GM23338 (cell line): ENCODE results near the gene ALPG. TPM values are rescaled to one million over a fixed set of nuclear protein-coding genes. Genes with fewer than 3 reads are reported as not detected.

Experiments used
- ATAC-seq: fragments of 200-7000 bp; cut with Tn5 transposase; 3 replicates; pipeline ENCODE4 v1.9.1; 2020
- DNase-seq: peaks from one replicate; pipeline ENCODE4 v3.0.0-alpha.2; 2015; ENCODE audit warnings: low spot score
- H2AFZ ChIP-seq: fragments of 200-600 bp; sonication (generic); 2 replicates; pipeline ENCODE4 v1.8.0; 2016; ENCODE audit warnings: antibody characterized with exemption, mild to moderate bottlenecking, moderate library complexity
- H3F3A ChIP-seq: fragments of 200-600 bp; sonication (generic); replicated peaks from 2 replicates; pipeline ENCODE4 v1.8.0; 2017; ENCODE audit warnings: antibody characterized with exemption, mixed run types, low read depth
- H3K27ac ChIP-seq: fragments of 200-600 bp; sonication (generic); 2 replicates; pipeline ENCODE4 v1.6.1; 2016; ENCODE audit warnings: low read depth
- H3K27me3 ChIP-seq: fragments of 200-600 bp; sonication (generic); 2 replicates; pipeline ENCODE4 v1.8.0; 2016; ENCODE audit warnings: mild to moderate bottlenecking, mixed run types, moderate library complexity; ENCODE audit not compliant: insufficient read depth
- H3K36me3 ChIP-seq: fragments of 200-600 bp; sonication (generic); 2 replicates; pipeline ENCODE4 v1.8.0; 2016; ENCODE audit warnings: mild to moderate bottlenecking; ENCODE audit not compliant: insufficient read depth
- H3K4me1 ChIP-seq: fragments of 200-600 bp; sonication (generic); 2 replicates; pipeline ENCODE4 v1.8.0; 2016; ENCODE audit warnings: mild to moderate bottlenecking, moderate library complexity; ENCODE audit not compliant: insufficient read depth
- H3K4me2 ChIP-seq: fragments of 200-600 bp; sonication (generic); 2 replicates; pipeline ENCODE4 v1.7.1; 2017; ENCODE audit warnings: mixed run types
- H3K4me3 ChIP-seq: fragments of 200-600 bp; sonication (generic); 2 replicates; pipeline ENCODE4 v1.6.1; 2016; ENCODE audit warnings: mixed run types
- H3K79me2 ChIP-seq: fragments of 200-600 bp; sonication (generic); replicated peaks from 2 replicates; pipeline ENCODE4 v1.8.0; 2017; ENCODE audit warnings: mild to moderate bottlenecking; ENCODE audit not compliant: insufficient read depth
- H3K9me2 ChIP-seq: fragments of 200-600 bp; sonication (generic); 2 replicates; pipeline ENCODE4 v1.8.0; 2017; ENCODE audit not compliant: insufficient read depth
- H4K20me1 ChIP-seq: fragments of 200-600 bp; sonication (generic); replicated peaks from 2 replicates; pipeline ENCODE4 v1.8.0; 2017; ENCODE audit warnings: mild to moderate bottlenecking; ENCODE audit not compliant: insufficient read depth
- H3K27ac Mint-ChIP-seq: 2 replicates; pipeline ENCODE4 v1.8.0; 2020; ENCODE audit warnings: inconsistent platforms, mild to moderate bottlenecking, moderate library complexity, mixed read lengths
- H3K27me3 Mint-ChIP-seq: 3 replicates; pipeline ENCODE4 v1.8.0; 2022; ENCODE audit warnings: low read depth, mild to moderate bottlenecking, moderate library complexity, mixed read lengths, inconsistent platforms; ENCODE audit not compliant: insufficient read depth, poor library complexity
- H3K36me3 Mint-ChIP-seq: 3 replicates; pipeline ENCODE4 v1.8.0; 2021; ENCODE audit warnings: low read depth, mild to moderate bottlenecking, inconsistent platforms, moderate library complexity, mixed read lengths
- H3K4me1 Mint-ChIP-seq: 3 replicates; pipeline ENCODE4 v1.8.0; 2020; ENCODE audit warnings: mild to moderate bottlenecking, inconsistent platforms, mixed read lengths
- H3K4me3 Mint-ChIP-seq: 3 replicates; pipeline ENCODE4 v1.8.0; 2021; ENCODE audit warnings: moderate library complexity, mild to moderate bottlenecking, inconsistent platforms, mixed read lengths
- H3K9me3 Mint-ChIP-seq: 3 replicates; pipeline ENCODE4 v1.8.0; 2020; ENCODE audit warnings: moderate library complexity, mild to moderate bottlenecking, inconsistent platforms, mixed read lengths
- EZH2phosphoT487 ChIP-seq: fragments of 200-600 bp; sonication (generic); IDR thresholded peaks from one replicate; pipeline ENCODE4 v1.8.1; 2018; ENCODE audit warnings: antibody characterized with exemption; ENCODE audit not compliant: unreplicated experiment
- JUNB ChIP-seq: IDR thresholded peaks from one replicate; pipeline ENCODE4 v1.6.1; 2016; ENCODE audit warnings: antibody characterized with exemption; ENCODE audit not compliant: unreplicated experiment
- NANOG ChIP-seq: IDR thresholded peaks from 2 replicates; pipeline ENCODE4 v1.6.1; 2016; ENCODE audit warnings: antibody characterized with exemption, borderline replicate concordance
- POLR2AphosphoS5 ChIP-seq: IDR thresholded peaks from 2 replicates; pipeline ENCODE4 v1.6.1; 2016; ENCODE audit warnings: antibody characterized with exemption, low read depth
- REST ChIP-seq: IDR thresholded peaks from one replicate; pipeline ENCODE4 v1.6.1; 2018; ENCODE audit warnings: antibody characterized with exemption; ENCODE audit not compliant: unreplicated experiment
- STAT1 ChIP-seq: IDR thresholded peaks from one replicate; pipeline ENCODE4 v1.6.1; 2016; ENCODE audit warnings: antibody characterized with exemption; ENCODE audit not compliant: unreplicated experiment
- ZNF114 ChIP-seq: fragments of 250-450 bp; sonication (Bioruptor Pico); IDR thresholded peaks from 2 replicates; pipeline ENCODE4 v1.5.0; 2020; ENCODE audit warnings: mild to moderate bottlenecking, moderate library complexity
- ZNF331 ChIP-seq: fragments of 250-450 bp; sonication (Bioruptor Pico); IDR thresholded peaks from 2 replicates; pipeline ENCODE4 v1.5.0; 2020; ENCODE audit warnings: low read depth, mild to moderate bottlenecking, moderate library complexity
- polyA plus RNA-seq: library from polyadenylated mRNA; unstranded; fragments of >200 nt; fragmentation: Nextera tagmentation; extraction: Ambion mirVana; gene quantifications from 2 replicates; pipeline ENCODE4 v1.2.1, GENCODE V29; 2016
- total RNA-seq: library from RNA; depleted of rRNA; stranded (reverse); fragments of >200 nt; shearing (Covaris generic); gene quantifications from 2 replicates; pipeline ENCODE4 v1.2.3, GENCODE V29; 2014
- TF ChIP-seq, protein P1 (sequence below), 2 experiments: fragments of 200-600 bp in 1 of 2; sonication (generic) in 1 of 2; conservative IDR thresholded peaks; 2 replicates each; pipeline versions ENCODE4 v1.5.1 to v1.6.1; 2016 to 2017; ENCODE audit warnings: antibody characterized with exemption in 2 of 2, low read depth in 2 of 2, mild to moderate bottlenecking in 2 of 2, moderate library complexity in 1 of 2
- TF ChIP-seq, protein P2 (sequence below): IDR thresholded peaks from 2 replicates; pipeline ENCODE4 v1.6.1; 2016; ENCODE audit warnings: antibody characterized with exemption

ALPG gene
- total and polyA plus RNA-seq, 2 experiments from 2014 or later = 0.89 to 2.5 TPM

DNA sequence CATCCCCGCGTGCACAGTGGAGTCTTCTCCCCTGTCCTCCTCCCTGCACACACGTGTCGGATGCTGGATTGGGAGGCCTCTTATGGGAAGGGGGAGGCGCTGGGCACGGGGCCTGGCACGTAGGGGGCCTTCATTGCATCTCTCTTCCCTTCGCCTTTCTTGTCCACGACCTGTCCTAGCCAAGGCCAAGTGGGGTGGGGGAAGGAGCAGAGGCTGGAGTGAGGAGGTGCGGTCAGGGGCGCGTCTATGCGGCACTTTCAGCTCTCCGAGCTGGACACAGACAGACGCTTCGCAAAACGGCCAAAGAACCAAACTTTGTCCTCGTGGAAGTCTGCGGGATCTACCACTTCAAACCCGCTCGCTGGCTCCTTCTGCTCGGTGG lies 13.4 kb downstream of the ALPG start (continued):
- TF ChIP-seq REST (no peak), EZH2phosphoT487 (no peak), NANOG (no peak)

GRCh38 chr2:232420463-232421188 lies 14.0 kb downstream of the ALPG start:
- Histone ChIP-seq H3K27me3 (peaks cover 44% of the 10 kb centered on the region), H3K4me2 (peak overlapping the region; percentile 96), H3K27ac (no peak overlapping the region), H4K20me1 (no peaks in the 10 kb centered on the region), H3K4me1 (peaks cover 36% of the 10 kb centered on the region), H3K79me2 (peaks cover 19% of the 10 kb centered on the region; the same call in 1 of the 2 replicates), H3K36me3 (no peaks in the 10 kb centered on the region), H3K9me2 (no peaks in the 10 kb centered on the region), H2AFZ (peak overlapping the region; percentile 76; the same call in 1 of the 2 replicates), H3F3A (peaks cover 22% of the 10 kb centered on the region), H3K4me3 (peak overlapping the region; percentile 91)
- peaks cover 25% of the 10 kb centered on the region for H3K36me3 Mint-ChIP-seq
- DNase-seq (peak; percentile 77), ATAC-seq (peak; percentile 8)
- H3K27me3 Mint-ChIP-seq = peaks cover 62% of the 10 kb centered on the region
- H3K4me3 Mint-ChIP-seq = peak overlapping the region; percentile 83
- no peak overlapping the region for H3K27ac Mint-ChIP-seq
- H3K9me3 Mint-ChIP-seq = peaks cover 16% of the 10 kb centered on the region
- peaks cover 41% of the 10 kb centered on the region for H3K4me1 Mint-ChIP-seq
- TF ChIP-seq ZNF114 = no peak
- TF ChIP-seq JUNB = no peak
- TF ChIP-seq, protein P1, sequence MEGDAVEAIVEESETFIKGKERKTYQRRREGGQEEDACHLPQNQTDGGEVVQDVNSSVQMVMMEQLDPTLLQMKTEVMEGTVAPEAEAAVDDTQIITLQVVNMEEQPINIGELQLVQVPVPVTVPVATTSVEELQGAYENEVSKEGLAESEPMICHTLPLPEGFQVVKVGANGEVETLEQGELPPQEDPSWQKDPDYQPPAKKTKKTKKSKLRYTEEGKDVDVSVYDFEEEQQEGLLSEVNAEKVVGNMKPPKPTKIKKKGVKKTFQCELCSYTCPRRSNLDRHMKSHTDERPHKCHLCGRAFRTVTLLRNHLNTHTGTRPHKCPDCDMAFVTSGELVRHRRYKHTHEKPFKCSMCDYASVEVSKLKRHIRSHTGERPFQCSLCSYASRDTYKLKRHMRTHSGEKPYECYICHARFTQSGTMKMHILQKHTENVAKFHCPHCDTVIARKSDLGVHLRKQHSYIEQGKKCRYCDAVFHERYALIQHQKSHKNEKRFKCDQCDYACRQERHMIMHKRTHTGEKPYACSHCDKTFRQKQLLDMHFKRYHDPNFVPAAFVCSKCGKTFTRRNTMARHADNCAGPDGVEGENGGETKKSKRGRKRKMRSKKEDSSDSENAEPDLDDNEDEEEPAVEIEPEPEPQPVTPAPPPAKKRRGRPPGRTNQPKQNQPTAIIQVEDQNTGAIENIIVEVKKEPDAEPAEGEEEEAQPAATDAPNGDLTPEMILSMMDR (conservative IDR thresholded peaks at IDR 0.05; ENCODE audit: low read depth in 2 of 2) = no peak; a peak in 1 of 4 replicates
- TF ChIP-seq POLR2AphosphoS5 = no peak
- TF ChIP-seq EZH2phosphoT487 = no peak
- TF ChIP-seq STAT1 = no peak
- TF ChIP-seq REST = no peak
- no peak for TF ChIP-seq ZNF331
- TF ChIP-seq, protein P2, sequence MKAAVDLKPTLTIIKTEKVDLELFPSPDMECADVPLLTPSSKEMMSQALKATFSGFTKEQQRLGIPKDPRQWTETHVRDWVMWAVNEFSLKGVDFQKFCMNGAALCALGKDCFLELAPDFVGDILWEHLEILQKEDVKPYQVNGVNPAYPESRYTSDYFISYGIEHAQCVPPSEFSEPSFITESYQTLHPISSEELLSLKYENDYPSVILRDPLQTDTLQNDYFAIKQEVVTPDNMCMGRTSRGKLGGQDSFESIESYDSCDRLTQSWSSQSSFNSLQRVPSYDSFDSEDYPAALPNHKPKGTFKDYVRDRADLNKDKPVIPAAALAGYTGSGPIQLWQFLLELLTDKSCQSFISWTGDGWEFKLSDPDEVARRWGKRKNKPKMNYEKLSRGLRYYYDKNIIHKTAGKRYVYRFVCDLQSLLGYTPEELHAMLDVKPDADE = no peak
